Measurements from ENCODE around the gene UPK1B.

DNA sequence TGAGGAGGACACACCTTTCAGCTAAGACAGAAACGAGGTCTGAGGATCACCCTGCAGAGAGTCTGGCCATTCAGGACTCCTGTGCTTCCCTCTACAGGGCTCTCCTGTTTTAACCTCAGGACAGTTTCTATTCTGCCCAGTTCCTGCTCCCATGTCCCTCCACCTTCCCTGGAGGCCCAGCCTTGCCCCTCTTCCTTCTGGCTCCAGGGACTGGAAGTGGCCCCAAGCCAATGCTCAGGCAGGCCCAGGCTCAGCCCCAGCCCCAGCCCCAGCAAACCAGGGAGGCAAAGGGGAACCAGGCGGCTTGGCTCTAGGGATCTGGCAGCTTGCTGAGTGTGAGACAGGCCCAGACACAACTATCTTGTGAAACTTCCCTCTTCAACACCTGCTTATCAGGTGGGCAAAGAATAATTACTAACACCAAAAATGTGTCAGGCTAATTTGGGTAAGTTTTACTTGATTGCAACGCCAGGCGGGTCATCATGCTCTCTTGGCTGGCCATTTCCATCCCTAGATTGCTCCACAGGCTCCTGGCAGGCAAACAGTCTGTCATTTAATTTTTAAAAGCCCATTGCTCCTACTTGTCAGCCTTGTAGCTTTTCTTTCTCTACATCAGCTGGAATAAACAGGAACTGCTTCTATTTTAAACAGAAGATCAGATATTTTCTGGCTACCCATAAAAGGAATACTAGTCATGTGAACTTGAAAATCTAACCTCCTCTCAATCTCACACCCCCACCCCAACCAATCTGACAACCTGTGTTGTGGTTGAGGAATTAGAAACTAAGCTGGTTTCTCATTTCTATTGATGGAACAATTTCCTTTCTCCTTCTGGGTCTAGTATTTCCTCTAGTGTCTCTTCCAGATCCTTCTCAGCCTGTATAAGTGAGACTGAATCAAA lies 33.5 kb downstream of the UPK1B start:
- no peak for TF ChIP-seq CTCF (IDR thresholded peaks at IDR 0.05; ENCODE audit: low read depth, low read length, missing input control)
- no peak for TF ChIP-seq REST (IDR thresholded peaks at IDR 0.05)
- no peak for TF ChIP-seq ATF3 (IDR thresholded peaks at IDR 0.05)
- no peak for TF ChIP-seq TAF1 (conservative IDR thresholded peaks at IDR 0.05)
